HG03108 (cell line): ENCODE measurements around the gene ADGRG6.

Experiments
- ATAC-seq: cut with Tn5 transposase; IDR thresholded peaks from one replicate; pipeline ENCODE4 v1.9.1; 2021; ENCODE audit warnings: moderate library complexity; ENCODE audit not compliant: unreplicated experiment

ADGRG6 gene

DNA sequence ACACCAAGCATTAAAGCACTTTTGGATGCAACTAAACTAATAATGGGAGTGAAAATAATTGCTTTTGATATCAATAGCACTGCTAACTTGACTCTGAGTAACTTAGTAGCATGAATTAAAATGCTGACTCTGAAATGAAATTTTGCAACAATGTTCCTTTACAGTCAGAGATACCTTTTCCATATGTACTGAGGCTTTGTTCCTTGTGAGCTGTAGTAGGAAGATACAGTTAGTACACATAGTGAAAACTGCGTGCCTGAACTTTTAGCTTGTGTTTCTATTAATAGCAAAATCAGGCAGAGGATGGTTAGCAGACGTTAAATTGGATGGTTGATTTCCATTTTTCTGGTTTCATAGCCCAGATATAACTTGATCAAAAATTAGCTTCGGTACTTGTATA lies 18.6 kb downstream of the ADGRG6 start:
- ATAC-seq = no peak

DNA sequence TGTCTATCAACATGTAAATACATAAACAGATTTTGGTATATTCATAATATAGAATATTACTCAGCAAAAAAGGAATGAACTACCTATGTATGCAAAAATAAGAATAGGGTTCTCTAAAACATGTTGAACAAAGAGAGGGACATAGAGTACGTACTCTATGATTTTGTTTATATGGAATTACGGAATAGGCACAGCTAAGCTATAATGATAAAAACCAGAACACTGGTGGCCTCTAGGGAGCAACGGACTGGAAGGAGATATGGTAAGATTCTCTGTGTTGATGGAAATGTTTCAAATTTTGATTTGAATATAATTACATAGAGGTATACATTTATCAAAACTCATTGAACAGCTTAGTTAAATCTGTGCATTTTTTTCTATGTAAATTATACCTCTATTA lies 19.6 kb downstream of the ADGRG6 start:
- ATAC-seq = no peak

DNA sequence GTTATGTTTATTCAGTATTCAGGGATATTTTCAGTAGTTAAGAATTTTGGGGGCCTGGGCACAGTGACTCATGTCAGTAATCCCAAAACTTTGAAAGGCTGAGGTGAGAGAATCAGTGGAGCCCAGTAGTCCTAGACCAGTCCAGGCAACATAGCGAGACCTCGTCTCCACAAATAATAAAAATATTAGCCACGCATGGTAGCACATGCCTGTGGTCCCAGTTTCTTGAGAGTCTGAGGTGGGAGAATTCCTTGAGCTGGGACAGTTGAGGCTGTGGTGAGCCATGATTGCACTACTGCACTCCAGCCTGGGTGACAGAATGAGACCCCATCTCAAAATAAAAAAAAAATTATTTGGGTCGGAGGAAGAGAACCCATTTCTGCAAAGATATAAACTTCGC lies 20.3 kb downstream of the ADGRG6 start:
- no peak for ATAC-seq

DNA sequence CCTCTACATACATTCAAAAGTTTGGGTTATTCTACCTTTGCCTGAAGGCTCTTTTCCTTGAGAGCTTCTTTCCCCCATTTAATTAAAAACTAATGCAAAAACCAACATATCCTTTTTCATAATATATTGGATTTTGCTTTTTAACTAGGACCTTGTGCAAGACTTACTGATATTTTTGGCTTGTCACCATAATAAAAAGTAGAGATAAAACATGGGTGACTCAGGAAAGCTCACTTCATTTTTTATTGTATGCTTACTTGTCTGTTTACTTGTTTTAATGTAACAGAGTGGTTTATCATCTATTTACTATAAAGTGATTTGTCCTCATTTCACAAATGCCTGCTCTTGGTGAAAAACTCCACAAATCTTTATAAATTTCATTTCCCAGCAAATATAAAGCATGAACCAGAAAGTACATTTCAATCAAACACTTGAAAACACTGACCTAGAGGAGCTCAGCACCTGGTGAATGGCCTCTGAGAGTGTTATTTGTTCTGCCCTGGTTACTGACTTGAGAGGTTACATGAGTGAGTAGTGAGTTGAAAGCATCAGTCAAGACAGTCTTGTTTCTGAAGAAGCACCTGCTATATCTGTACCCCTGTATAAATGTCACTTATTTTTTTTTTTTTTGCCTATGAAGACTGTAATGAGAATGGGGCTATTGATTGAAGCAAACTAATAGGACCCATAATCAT lies 20.8 kb downstream of the ADGRG6 start:
- no peak for ATAC-seq

DNA sequence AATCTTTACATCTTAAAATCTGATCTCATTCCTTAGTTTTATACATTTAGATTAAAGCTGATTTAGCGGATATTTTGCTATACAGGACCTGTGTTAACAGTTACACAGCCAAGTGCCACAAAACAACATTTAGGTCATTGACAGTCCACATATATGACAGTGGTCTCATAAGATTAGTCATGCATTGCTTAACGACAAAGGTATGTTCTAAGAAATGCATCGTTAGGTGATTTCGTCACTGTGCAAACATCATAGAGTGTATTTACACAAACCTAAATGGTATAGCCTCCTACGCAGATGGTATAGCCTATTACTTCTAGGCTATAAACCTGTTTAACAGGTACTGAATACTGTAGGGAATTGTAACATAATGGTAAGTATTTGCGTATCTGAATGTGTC lies 21.6 kb downstream of the ADGRG6 start:
- ATAC-seq = no peak

DNA sequence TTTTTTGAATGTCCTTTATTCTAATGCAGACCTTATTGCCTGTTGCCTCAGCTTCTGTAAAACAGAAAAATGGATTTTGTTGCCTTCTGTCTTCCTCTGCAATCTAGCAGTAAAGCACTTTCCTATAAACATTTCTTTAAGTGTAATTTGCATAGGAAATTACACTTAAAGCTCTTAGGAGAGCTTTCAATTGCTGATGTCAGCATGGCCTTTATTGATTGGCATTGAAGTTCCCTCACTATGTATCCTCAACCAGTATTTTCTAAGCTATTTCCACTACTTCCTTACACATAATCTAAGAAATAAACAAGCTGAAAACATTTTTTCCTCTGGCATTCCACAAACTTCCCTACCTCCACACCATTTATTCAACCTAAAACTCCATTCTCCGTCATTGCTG lies 22.3 kb downstream of the ADGRG6 start:
- no peak for ATAC-seq

DNA sequence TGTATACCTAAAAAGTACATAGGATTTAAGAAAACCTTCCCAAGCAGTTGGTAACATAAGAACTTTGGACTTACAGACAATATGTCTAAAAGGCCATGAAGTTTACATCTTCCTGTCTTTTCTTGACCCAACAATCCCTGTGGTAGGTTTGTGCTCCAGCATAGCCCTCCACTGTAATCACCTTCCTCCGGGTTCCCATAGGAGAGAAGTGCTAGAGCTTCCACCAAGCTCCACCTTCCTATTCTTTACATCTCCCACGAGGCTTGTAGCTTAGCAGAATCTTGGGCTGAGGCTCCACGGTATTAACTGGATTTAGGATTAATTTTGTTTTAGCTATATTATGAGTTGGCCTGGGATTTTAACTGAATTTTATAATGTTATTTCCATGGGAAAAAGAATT lies 23.3 kb downstream of the ADGRG6 start:
- no peak for ATAC-seq

DNA sequence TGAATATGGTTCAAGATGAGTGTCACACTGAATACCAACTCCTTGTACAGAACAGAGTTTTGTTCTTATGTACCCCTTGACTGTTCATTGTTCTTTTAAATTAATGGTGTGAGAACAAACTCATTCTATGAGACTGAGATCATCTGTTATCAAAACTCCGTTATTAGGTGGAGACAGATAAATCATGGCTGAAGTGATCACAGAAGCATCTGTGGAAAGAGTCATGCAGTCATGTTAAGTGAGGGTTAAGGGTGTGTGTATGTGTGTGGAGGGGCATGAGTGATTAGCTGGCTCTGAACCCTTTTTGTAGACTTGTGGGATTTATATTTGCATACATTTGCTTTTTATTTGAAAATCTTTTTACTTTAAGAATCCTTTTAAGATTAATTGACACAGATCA lies 24.7 kb downstream of the ADGRG6 start:
- no peak for ATAC-seq

DNA sequence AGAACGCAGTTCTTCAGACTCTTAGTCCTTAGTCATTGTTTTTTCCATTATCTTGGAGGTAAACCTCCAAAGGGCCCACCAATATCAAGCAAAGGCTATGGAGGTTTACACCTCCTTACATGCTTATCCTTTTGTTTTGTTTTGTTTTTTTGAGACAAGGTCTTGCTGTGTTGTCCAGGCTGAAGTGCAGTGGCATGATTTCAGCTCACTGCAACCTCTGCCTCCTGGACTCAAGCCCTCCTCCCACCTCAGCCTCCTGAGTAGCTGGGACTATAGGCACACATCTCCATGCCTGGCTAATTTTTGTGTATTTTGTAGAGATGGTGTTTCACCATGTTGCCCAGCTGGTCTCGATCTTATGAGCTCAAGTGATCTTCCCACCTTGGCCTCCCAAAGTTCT lies 26.3 kb downstream of the ADGRG6 start:
- ATAC-seq = no peak

DNA sequence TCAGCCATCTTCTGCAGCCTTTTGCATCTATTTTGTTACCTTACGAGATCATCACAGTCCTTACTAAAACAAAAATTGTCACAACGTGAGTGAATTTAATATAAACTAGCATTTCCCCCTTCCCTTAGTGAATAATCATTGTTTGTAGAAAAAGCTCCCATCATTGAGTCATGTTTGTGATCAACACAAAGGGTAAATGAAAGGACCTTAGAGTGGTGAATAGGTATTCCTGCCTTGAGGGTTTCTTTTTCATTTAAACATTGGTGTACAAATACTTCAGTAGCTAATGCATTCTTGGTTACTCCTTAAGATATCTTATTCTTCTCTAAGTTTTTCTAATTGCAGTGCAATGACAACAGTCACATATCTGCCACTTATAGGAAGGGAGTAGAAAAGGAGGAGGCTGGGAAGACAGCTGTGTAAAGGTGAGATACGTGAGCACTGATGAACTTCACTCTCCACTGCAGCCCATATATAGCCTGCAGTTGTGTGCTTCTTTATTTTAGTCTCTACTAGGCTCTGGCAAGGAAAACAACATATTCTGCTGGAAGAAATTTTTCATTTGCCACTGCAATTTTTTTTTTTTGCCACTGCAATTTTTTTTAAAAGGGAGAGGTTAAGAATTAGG lies 27.8 kb downstream of the ADGRG6 start:
- no peak for ATAC-seq

DNA sequence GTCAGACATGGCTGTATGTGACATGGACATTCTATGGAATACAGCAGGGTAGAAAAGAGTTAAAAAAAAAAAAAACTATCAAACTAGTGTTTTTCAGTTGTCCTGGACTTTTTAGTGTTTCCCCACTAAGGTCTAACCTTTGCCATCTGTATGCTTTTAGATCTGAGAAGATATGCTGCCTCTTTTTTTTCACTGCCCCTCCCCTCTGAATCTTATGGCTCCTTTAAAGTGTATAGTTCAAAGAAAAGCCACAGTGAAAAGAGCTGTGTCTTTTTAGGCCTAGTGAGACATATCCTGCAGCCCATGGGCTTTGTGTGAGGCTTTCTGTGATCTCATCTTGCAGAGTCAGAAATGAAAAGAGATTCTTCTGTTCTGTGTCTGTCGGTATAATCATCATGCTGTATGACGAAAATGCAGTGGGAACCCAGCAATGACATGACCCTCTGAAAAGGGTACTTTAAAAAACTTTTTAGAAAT lies 29.3 kb downstream of the ADGRG6 start:
- no peak for ATAC-seq

DNA sequence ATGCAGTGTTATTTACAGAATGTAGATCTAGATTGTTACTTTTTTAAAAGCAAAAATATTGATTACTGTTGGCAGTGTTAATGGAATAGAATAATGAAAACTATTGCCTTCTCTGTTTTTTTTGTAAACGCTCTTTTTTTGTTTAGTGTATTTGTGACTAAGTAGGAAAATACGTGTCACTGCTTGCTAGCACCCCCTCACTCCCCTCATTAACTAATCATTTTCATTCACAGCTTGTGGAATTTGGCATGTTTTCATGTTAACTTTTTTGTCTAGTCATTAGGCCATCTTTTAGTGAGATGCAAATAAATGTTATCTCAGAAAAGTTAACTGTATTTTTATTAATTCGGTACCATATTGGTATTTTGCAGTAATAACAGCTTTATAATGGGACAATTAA lies 29.8 kb downstream of the ADGRG6 start:
- ATAC-seq = no peak

DNA sequence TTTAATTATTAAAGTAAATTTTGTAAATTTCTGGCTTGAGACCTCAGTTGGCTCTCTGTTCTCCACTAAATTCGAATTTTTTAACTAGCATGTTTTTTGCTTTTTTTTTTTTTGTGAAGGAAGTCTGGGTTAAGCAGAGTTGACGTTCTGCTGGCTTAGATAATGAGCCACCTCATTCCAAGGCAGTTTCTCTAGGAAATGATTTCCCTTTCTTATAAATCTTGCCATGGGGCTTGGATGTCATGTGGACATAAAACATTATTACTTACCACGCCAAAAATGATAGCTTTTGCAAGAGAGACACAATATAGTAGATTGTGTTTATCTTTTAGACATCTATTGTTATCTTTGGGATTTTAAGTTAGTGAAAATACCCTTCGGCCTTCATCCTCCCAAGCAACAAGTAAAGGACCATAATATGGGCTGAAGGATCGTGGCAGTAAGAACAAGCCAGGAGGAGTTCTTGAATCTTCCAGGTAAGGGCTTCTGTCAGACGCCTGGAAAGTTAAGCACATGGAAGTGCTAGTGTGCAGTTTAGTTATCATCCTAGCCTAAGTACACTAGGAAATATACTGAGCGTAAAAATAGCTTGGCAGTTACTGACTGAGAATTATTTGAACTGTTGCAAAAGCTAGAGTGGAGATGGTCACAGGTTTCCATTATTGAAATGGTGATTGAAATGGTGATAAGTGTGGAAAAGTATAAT lies 30.7 kb downstream of the ADGRG6 start:
- ATAC-seq = no peak

DNA sequence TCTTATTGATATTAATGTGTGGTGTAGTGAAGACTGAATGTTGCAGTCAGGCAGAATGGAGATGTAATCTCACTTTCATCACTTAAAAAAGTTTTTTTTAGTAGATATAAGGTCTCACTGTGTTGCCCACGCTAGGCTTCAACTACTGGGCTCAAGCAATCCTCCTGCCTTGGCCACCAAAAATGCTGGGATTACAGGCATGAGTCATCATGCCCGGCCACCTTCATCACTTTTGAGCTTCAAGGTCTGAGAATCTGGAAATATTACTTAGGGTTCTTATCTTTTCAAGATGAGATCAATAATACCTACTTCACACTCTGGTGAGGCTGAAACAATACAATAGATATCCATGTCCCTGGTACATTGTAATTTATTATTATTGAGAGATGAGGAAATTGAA lies 31.6 kb downstream of the ADGRG6 start:
- ATAC-seq = no peak

DNA sequence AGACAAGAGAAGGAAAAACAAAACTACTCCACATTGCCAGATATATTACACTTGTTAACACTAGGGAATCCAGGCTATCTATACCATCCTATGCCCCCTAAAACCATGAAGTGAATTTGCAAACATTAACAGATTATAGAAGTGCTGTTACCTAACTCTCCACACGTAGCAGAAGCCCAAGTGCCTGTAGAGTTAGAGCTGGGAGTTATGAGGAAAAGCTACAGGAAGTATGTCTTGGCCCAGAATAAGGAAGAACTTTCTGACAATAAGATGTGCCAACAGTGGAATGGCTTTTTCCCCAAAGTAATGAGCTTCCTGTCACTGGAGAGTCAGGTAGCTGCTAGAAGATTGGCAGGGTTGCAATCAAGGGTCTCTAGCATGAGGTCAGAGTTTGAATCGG lies 32.5 kb downstream of the ADGRG6 start:
- no peak for ATAC-seq

DNA sequence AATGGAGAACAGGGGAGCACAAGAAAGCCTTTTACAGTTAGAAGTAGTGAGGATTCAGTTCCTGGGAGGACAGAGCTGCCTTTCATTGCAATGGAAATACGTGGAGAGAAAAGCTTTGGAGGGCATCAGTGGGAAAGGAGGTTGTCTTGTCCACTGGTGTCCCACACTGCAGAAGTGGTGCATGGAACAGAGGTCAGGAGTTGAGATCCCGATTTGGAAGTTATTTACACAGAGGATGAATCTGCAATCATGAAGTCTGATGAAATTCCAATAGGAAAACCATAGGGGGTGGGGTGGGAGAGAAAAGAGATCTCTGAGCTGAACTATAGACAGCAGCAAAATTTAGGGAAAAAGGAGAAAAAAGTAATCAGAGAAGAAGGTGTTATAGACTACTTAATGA lies 33.6 kb downstream of the ADGRG6 start:
- no peak for ATAC-seq

DNA sequence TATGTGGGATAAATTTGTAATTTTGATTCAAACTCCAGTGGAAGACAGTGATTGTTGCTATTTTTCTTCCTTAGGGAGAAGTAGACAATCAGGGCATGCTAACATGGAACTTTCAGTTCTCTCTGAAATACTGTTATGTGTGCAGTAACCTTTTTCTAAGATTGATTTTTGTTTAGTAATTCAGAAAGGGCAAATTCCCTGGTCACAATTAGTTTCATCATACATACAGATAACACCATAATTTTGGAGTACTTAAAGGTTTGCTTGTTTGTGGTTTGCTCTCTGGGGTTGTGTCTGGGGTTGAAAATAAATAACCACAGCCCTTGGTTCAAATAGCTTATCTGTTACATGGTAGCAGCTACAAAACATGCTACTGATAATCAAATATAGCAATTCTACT lies 34.4 kb downstream of the ADGRG6 start:
- ATAC-seq = no peak

DNA sequence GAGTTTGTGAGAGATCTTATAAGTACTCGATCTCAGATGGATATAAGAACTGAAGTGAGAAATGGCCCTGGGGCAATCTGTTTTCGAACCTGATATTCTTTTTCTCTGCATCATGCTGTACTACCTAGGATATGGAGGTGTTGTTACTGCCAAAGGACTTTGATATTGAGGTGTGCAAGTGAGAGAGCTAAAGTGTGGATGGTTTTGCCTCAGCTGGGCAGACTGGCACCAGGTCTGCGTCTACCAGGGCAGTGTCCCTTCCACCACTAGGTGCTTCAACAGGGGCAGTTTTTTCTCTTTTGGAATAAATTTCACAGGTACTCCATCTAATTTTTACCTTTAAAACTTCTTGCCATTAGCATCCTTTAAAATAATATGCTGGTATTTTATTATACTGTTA lies 35.0 kb downstream of the ADGRG6 start:
- ATAC-seq = no peak

DNA sequence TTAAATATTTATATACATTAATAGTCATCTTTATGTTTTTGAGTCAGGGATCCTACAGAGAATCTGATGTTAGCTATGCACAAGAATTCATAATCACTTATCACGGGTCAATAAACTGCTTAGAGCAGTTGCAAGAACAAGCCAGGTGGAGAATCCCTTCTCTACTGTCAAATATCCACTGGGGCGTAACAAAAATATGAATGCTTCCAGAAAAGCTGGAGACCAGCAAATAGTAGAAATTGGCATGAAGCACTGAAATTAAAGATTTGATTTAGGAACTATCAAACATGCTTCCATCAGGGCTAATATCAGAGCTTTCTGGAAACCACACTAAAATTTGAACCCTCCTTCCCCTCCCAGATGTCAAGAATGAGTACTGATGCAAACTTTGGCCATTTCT lies 37.3 kb downstream of the ADGRG6 start:
- ATAC-seq = no peak

DNA sequence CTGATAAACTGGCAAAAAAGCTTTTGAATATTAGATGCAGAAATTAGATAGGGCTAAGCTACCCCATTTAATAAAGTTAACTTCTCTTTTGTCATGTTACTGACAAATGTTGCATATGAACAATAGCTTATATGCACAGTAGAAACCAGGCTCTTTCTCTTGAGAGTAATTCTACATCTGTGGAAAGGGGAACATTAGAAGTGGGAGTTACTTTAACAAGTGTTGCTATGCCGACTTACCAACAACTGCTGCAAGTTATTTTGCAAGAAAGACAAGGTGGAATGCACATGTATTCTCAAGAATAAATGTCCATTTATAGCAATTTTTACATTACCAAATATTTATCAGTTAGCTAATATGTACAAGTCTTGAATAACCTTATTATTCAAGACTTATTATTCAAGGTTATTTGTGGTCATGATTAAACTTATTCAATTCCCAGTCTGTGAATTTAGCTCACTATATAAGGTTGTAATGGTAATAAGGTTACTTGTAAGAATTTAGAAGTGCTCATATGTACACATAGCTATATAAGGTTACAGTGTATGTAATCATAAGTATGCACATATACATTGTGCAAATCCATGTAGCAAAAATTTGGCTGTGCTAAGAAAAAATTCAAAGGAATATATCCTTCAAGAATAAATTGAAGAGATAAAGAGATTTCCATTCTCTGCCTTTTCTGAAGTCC lies 38.3 kb downstream of the ADGRG6 start:
- no peak for ATAC-seq

DNA sequence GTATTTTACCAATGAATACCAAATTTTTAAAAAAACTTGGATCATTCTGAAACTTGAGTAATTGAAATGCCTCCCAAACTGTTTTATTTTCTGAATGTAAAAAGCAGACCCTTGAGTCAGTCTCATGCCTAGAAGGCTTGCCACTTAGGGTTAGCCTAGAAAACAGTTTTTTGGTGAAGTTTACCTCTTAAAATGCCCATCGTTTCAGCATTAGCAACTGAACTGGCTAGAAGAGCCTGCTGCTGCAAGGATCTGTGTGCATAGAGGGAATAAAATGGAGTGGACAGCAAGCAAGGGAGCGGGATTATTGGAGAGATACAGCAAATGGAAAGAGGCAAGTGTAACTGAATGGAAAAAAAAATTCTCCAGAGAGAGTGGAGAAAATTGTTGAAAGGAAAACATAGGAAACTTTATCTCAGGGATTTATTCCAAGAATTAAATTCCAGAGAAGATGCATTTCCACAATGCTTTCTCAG lies 40.1 kb downstream of the ADGRG6 start:
- ATAC-seq = no peak

DNA sequence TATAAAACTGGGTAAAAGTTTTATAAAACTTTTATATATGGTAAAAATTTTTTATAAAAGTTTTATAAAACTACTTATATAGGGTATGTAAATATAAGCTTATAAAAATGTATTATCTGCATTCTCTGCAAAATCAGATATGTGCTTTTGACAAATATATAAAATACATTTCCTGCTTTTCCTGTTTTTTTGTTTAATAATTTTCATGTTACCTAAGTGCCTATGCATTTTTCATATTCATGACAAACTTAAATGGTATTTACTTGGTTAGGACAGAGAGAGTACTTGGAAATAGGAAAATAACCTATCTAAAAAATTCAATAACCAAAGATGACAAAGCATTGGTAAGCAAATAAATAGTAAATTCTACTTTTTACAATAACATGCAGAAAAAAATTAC lies 41.2 kb downstream of the ADGRG6 start:
- no peak for ATAC-seq
